GM23248 (cell line): Measurements from ENCODE around the gene NAT9. TPM values are rescaled to one million over a fixed set of nuclear protein-coding genes. Genes with fewer than 3 reads are reported as not detected.

Source experiments
- DNase-seq: peaks from one replicate; pipeline ENCODE4 v3.0.0-alpha.2; 2015
- H2AFZ ChIP-seq: fragments of 200-600 bp; sonication (generic); 2 replicates; pipeline ENCODE4 v1.6.1; 2016; ENCODE audit warnings: antibody characterized with exemption
- H3F3A ChIP-seq: fragments of 200-600 bp; sonication (generic); 2 replicates; pipeline ENCODE4 v1.6.1; 2016; ENCODE audit warnings: mild to moderate bottlenecking, antibody characterized with exemption, mixed run types; ENCODE audit not compliant: insufficient read depth
- H3K27ac ChIP-seq: fragments of 200-600 bp; sonication (generic); 2 replicates; pipeline ENCODE4 v1.5.1; 2016; ENCODE audit warnings: mild to moderate bottlenecking
- H3K27me3 ChIP-seq: fragments of 200-600 bp; sonication (generic); replicated peaks from 2 replicates; pipeline ENCODE4 v1.6.1; 2016; ENCODE audit warnings: mild to moderate bottlenecking; ENCODE audit not compliant: insufficient read depth
- H3K36me3 ChIP-seq: fragments of 200-600 bp; sonication (generic); 2 replicates; pipeline ENCODE4 v1.6.1; 2016; ENCODE audit warnings: low read depth, mild to moderate bottlenecking
- H3K4me1 ChIP-seq: fragments of 200-600 bp; sonication (generic); 2 replicates; pipeline ENCODE4 v1.6.1; 2016; ENCODE audit warnings: mild to moderate bottlenecking; ENCODE audit not compliant: insufficient read depth
- H3K4me2 ChIP-seq: fragments of 200-600 bp; sonication (generic); one replicate; pipeline ENCODE4 v1.6.1; 2016; ENCODE audit warnings: mild to moderate bottlenecking; ENCODE audit not compliant: unreplicated experiment
- H3K4me3 ChIP-seq: fragments of 200-600 bp; sonication (generic); 2 replicates; pipeline ENCODE4 v1.5.1; 2016; ENCODE audit warnings: mild to moderate bottlenecking
- H3K79me2 ChIP-seq: fragments of 200-600 bp; sonication (generic); 2 replicates; pipeline ENCODE4 v1.6.1; 2016; ENCODE audit warnings: mild to moderate bottlenecking; ENCODE audit not compliant: insufficient read depth
- H3K9ac ChIP-seq: fragments of 200-600 bp; sonication (generic); 2 replicates; pipeline ENCODE4 v1.6.1; 2016; ENCODE audit warnings: mild to moderate bottlenecking
- H3K9me2 ChIP-seq: fragments of 200-600 bp; sonication (generic); 2 replicates; pipeline ENCODE4 v1.6.1; 2016; ENCODE audit warnings: mixed run types, mild to moderate bottlenecking, moderate library complexity; ENCODE audit not compliant: insufficient read depth
- H3K9me3 ChIP-seq: fragments of 200-600 bp; sonication (generic); one replicate; pipeline ENCODE4 v1.6.1; 2017; ENCODE audit warnings: low read depth
- H4K20me1 ChIP-seq: fragments of 200-600 bp; sonication (generic); 2 replicates; pipeline ENCODE4 v1.6.0; 2016; ENCODE audit not compliant: insufficient read depth
- EZH2 ChIP-seq: fragments of 200-600 bp; sonication (generic); IDR thresholded peaks from 2 replicates; pipeline ENCODE4 v1.6.1; 2018; ENCODE audit warnings: antibody characterized with exemption, mild to moderate bottlenecking; ENCODE audit not compliant: insufficient read depth, poor library complexity, severe bottlenecking
- EZH2phosphoT487 ChIP-seq: fragments of 200-600 bp; sonication (generic); IDR thresholded peaks from 2 replicates; pipeline ENCODE4 v1.6.1; 2018; ENCODE audit warnings: antibody characterized with exemption, moderate library complexity, mild to moderate bottlenecking, low read depth; ENCODE audit not compliant: insufficient read depth
- WGBS, 2 experiments: methylation state at CpG; one replicate each; pipeline ENCODE4 v1.1.6; 2015 to 2017; ENCODE audit warnings: low lambda C conversion rate in 2 of 2, low coverage in 1 of 2; ENCODE audit errors: missing lambda C conversion rate in 2 of 2; 5-methylcytosine and 5-hydroxymethylcytosine counted together
- in situ Hi-C: fragments of 300-500 bp; cut with MboI; formaldehyde crosslinking; loops from 2 replicates; pipeline ENCODE4 v1.15.0; 2020
- polyA plus RNA-seq: library from polyadenylated mRNA; unstranded; fragments of >200 nt; fragmentation: Nextera tagmentation; extraction: Ambion mirVana; gene quantifications from 2 replicates; pipeline ENCODE4 v1.2.1, GENCODE V29; 2016
- total RNA-seq: library from RNA; depleted of rRNA; stranded (reverse); fragments of >200 nt; shearing (Covaris generic); gene quantifications from 2 replicates; pipeline ENCODE4 v1.2.3, GENCODE V29; 2014

NAT9 gene
- total and polyA plus RNA-seq, 2 experiments from 2014 or later = 26.4 to 34.6 TPM

DNA sequence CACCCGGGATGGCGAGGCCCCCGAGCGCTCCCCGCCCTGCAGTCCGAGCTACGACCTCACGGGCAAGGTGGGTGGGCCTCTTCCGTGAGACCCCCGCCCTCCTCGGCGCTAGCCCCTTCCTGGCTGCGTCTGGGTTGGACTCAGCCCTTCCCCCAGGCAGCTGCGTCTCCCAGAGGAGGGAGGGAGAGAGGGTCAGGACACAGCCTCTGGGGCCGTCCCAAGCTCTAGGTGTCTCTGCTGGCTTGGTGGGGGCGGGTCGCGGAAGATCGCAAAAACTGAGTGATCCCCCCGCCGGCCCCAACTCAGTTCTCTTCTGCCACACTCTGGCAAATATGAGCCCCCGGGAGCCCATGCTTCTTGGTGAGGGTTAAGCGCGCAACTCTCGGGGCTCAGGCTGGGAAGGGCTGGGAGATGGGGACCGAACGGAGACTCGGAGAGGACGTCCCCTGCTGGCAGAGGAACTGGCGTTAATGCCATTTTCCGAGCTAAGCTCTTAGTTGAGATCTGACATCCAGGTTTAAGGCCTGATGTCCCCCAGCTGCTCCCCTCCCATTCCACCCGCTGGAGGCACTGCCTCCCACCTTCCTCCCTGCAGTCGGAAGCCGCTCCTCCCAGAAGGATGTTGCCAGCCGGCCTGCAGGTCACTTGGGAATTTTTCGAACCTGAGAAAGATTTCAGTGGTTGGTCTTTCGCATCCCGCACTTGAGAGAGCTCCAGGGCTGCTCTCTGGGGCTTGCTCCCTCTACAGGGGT is 38.7 kb downstream of the NAT9 start:
- no peaks in the 10 kb centered on the region for H3K4me1 ChIP-seq
- peak; percentile 47 for DNase-seq
- H4K20me1 ChIP-seq = no peaks in the 10 kb centered on the region
- no peak overlapping the region for H3K27ac ChIP-seq
- H3K79me2 ChIP-seq = no peaks in the 10 kb centered on the region
- no peak overlapping the region for H3K4me3 ChIP-seq
- H2AFZ ChIP-seq = peak overlapping the region; percentile 23; the same call in 1 of the 2 replicates
- WGBS, 2 experiments = 3% methylated on average over 31 to 38 of the region's 38 CpGs
- H3K36me3 ChIP-seq = no peaks in the 10 kb centered on the region
- H3K9me3 ChIP-seq = no peaks in the 10 kb centered on the region
- peaks cover 54% of the 10 kb centered on the region for H3K27me3 ChIP-seq
- TF ChIP-seq EZH2phosphoT487 (0 out of 2 replicates have a peak, but pooled peaks have one; percentile 39), EZH2 (peak; percentile 53)
- H3K9ac ChIP-seq = no peak overlapping the region
- in situ Hi-C loops = no loop called here
- no peaks in the 10 kb centered on the region for H3K9me2 ChIP-seq
- H3F3A ChIP-seq = no peaks in the 10 kb centered on the region
- no peak overlapping the region for H3K4me2 ChIP-seq

DNA sequence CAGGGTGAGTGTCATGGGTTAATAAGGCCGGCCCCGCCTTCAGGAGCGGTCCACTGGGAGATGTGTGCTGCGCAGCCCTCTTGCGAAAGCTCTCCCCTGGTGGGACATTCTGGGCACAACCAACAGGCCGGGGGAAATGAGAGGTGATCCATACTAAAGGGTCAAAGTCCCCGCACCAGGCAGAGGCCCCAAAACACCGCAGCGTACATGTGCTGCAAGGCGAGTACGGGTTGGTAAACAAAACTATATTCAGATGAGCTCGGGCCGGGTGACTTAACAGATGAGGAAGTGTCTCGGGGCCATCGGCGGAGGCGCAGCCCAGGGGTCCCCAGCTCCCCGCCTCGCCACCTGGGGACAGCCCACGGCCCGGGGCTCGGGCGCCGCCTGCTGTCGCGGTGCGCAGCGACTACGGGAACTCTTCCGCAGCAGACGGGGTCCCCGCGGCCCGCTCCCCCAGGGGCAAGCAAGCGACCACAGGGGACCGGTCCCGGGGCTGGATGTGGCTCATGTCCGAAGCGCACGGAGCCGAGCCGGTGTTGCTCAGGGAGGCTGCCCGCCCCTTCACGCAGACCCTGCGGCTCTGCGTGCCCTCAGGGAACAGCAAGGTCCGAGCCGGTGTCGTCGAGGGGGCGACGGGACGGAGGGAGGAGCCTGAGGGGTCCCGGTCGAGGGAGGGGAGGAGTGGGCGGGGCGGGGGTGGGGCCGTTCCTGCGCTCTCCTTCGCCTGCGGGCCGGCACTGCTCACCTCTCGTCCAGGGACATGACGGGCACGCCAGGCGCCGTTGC is 39.4 kb downstream of the NAT9 start, which contains the start of gene RAB37:
Gene RAB37 (plus strand): TSS at position 744 of the 786 bp plus-strand sequence. CDS start 17 bp downstream, at position 761.
- 2% methylated on average over 39 to 47 of the region's 67 CpGs for WGBS, 2 experiments
- H3K27ac ChIP-seq = no peak within 1 kb of the TSS
- H3K9me2 ChIP-seq = no peaks in the 10 kb centered on the region
- H3K4me1 ChIP-seq = no peaks in the 10 kb centered on the region
- no peaks in the 10 kb centered on the region for H3K79me2 ChIP-seq
- in situ Hi-C loops = no loop called here
- peak within 1 kb of the TSS; percentile 23; the same call in 1 of the 2 replicates for H2AFZ ChIP-seq
- no peaks in the 10 kb centered on the region for H4K20me1 ChIP-seq
- peaks cover 47% of the 10 kb centered on the region for H3K27me3 ChIP-seq
- TF ChIP-seq EZH2phosphoT487 = 0 out of 2 replicates have a peak, but pooled peaks have one; percentile 42
- TF ChIP-seq EZH2 = no peak
- DNase-seq = peak; percentile 40
- no peaks in the 10 kb centered on the region for H3K36me3 ChIP-seq
- H3F3A ChIP-seq = no peaks in the 10 kb centered on the region
- H3K4me3 ChIP-seq = no peak within 1 kb of the TSS
- no peaks in the 10 kb centered on the region for H3K9me3 ChIP-seq
- H3K4me2 ChIP-seq = no peak within 1 kb of the TSS
- H3K9ac ChIP-seq = no peak within 1 kb of the TSS

DNA sequence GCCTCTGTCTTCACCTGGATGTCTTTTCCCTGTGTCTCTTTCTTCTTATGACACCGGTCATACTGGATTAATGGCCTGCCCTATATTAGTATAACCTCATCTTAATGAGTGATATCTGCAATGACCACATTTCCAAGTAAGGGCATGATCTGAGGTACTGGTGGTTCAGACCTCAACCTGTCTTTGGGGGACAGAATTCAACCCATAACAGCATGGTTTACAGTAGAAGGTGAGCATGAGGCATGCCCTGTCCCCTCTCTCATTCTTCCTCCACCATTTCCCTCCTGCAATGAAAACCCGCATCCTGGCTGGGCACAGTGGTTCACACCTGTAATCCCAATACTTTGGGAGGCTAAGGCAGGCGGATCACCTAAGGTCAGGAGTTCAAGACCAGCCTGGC is 41.9 kb downstream of the NAT9 start:
- Histone ChIP-seq H3K9me2 (no peaks in the 10 kb centered on the region), H3K4me2 (no peak overlapping the region), H3K79me2 (no peaks in the 10 kb centered on the region), H3K4me1 (no peaks in the 10 kb centered on the region), H3K9ac (no peak overlapping the region), H3F3A (no peaks in the 10 kb centered on the region), H3K36me3 (no peaks in the 10 kb centered on the region), H3K4me3 (no peak overlapping the region), H3K27me3 (peaks cover 46% of the 10 kb centered on the region), H2AFZ (no peak overlapping the region), H4K20me1 (no peaks in the 10 kb centered on the region), H3K27ac (no peak overlapping the region), H3K9me3 (no peaks in the 10 kb centered on the region)
- in situ Hi-C loops = no loop called here
- TF ChIP-seq EZH2 = no peak
- TF ChIP-seq EZH2phosphoT487 = no peak
- no peak for DNase-seq
- WGBS, 2 experiments = 71 to 77% methylated on average over 3 of the region's 3 CpGs

- no peak for DNase-seq
Observed at GRCh38 chr17:74733365-74734122, 42.6 kb downstream of the NAT9 start.

More at GRCh38 chr17:74733365-74734122, 42.6 kb downstream of the NAT9 start:
- no peak for TF ChIP-seq EZH2phosphoT487
- TF ChIP-seq EZH2 = no peak
- in situ Hi-C loops = no loop called here
- peaks cover 39% of the 10 kb centered on the region for H3K27me3 ChIP-seq
- H3K4me1 ChIP-seq = no peaks in the 10 kb centered on the region
- H3K9ac ChIP-seq = no peak overlapping the region
- no peaks in the 10 kb centered on the region for H3K36me3 ChIP-seq
- no peaks in the 10 kb centered on the region for H4K20me1 ChIP-seq
- H3K4me3 ChIP-seq = no peak overlapping the region
- no peak overlapping the region for H2AFZ ChIP-seq
- H3K9me2 ChIP-seq = no peaks in the 10 kb centered on the region
- no peaks in the 10 kb centered on the region for H3K79me2 ChIP-seq
- H3K4me2 ChIP-seq = no peak overlapping the region
- WGBS, 2 experiments = 26 to 30% methylated on average over 9 of the region's 9 CpGs
- H3K9me3 ChIP-seq = no peaks in the 10 kb centered on the region
- H3K27ac ChIP-seq = no peak overlapping the region
- H3F3A ChIP-seq = 0 out of 2 replicates have a peak, but pooled peaks cover 4% of the 10 kb centered on the region
